HEK293T (cell line): ENCODE results near the gene CSNK2A2.

Experiments used
- BHLHE40 ChIP-seq: fragments of 450-650 bp; IDR thresholded peaks from 2 replicates; pipeline ENCODE4 v1.6.1; 2016; ENCODE audit warnings: mild to moderate bottlenecking, moderate library complexity, borderline replicate concordance
- ELF4 ChIP-seq: fragments of 450-650 bp; IDR thresholded peaks from 2 replicates; pipeline ENCODE4 v1.6.1; 2017; ENCODE audit warnings: antibody characterized with exemption
- FOXA1 ChIP-seq: fragments of 450-650 bp; IDR thresholded peaks from 2 replicates; pipeline ENCODE4 v1.6.1; 2016; ENCODE audit warnings: mild to moderate bottlenecking
- FOXK2 ChIP-seq: fragments of 450-650 bp; IDR thresholded peaks from 2 replicates; pipeline ENCODE4 v1.6.1; 2016; ENCODE audit warnings: mild to moderate bottlenecking
- FOXM1 ChIP-seq: fragments of 450-650 bp; IDR thresholded peaks from 2 replicates; pipeline ENCODE4 v1.6.1; 2017; ENCODE audit warnings: mild to moderate bottlenecking, borderline replicate concordance
- L3MBTL2 ChIP-seq: fragments of 450-650 bp; conservative IDR thresholded peaks from 2 replicates; pipeline ENCODE4 v1.6.1; 2016; ENCODE audit warnings: mild to moderate bottlenecking
- LEF1 ChIP-seq: fragments of 450-650 bp; IDR thresholded peaks from 2 replicates; pipeline ENCODE4 v1.6.1; 2017; ENCODE audit warnings: mild to moderate bottlenecking, borderline replicate concordance
- NFRKB ChIP-seq: fragments of 450-650 bp; IDR thresholded peaks from 2 replicates; pipeline ENCODE4 v1.6.1; 2016; ENCODE audit warnings: mild to moderate bottlenecking, moderate library complexity
- PKNOX1 ChIP-seq: fragments of 450-650 bp; IDR thresholded peaks from 2 replicates; pipeline ENCODE4 v1.6.1; 2016
- SP1 ChIP-seq: fragments of 450-650 bp; IDR thresholded peaks from 2 replicates; pipeline ENCODE4 v1.6.1; 2017
- SUZ12 ChIP-seq: fragments of 450-650 bp; IDR thresholded peaks from 2 replicates; pipeline ENCODE4 v1.6.1; 2016; ENCODE audit warnings: mild to moderate bottlenecking
- TARDBP ChIP-seq: fragments of 450-650 bp; IDR thresholded peaks from 2 replicates; pipeline ENCODE4 v1.6.1; 2016
- ZNF384 ChIP-seq: fragments of 450-650 bp; IDR thresholded peaks from 2 replicates; pipeline ENCODE4 v1.6.1; 2016

GRCh38 chr16:58157951-58158540 lies 39.9 kb downstream of the CSNK2A2 start:
- TF ChIP-seq SUZ12 (no peak), FOXA1 (no peak), SP1 (no peak), BHLHE40 (no peak), L3MBTL2 (no peak), ELF4 (no peak), NFRKB (no peak), FOXM1 (no peak), ZNF384 (no peak), FOXK2 (no peak), PKNOX1 (no peak), LEF1 (no peak), TARDBP (no peak)
